ENCODE measurements around the gene OPCML.

Gene OPCML

GRCh38 chr11:132913295-132913694 is 619.0 kb downstream of the OPCML start:
- DNase-seq = no peak

- DNase-seq = no peak
Observed at GRCh38 chr11:132911186-132911585, 621.1 kb downstream of the OPCML start.

GRCh38 chr11:132910011-132910760 is 622.1 kb downstream of the OPCML start:
- no peak for DNase-seq

DNA sequence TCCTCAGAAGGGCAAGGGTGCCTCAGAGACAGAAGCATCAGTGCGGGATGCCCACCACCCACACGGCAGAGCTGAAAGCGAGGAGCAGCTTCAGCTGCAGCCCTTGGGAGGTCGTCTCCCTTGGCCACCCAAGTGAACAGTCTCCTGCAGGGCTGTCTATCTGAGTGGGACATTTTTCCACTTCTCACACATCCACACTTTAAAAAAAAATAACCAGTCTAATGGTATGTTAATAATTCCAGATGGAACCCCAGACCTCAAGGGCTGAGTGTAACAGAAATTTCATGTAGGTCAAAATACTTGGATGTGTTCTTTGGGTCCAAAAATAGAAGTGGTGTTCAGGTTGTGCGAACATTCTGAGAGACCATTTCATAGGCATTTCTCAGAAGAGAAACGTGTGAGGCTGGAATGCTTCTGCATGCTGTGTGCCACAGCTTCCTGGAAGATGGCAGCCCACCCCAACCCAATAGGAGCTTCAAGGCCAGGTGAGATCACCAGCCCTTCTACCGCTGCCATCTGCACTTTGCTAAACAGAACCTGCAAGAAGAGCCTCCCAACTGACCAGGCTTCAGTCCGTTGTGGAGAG is 623.2 kb downstream of the OPCML start:
- DNase-seq = no peak

DNA sequence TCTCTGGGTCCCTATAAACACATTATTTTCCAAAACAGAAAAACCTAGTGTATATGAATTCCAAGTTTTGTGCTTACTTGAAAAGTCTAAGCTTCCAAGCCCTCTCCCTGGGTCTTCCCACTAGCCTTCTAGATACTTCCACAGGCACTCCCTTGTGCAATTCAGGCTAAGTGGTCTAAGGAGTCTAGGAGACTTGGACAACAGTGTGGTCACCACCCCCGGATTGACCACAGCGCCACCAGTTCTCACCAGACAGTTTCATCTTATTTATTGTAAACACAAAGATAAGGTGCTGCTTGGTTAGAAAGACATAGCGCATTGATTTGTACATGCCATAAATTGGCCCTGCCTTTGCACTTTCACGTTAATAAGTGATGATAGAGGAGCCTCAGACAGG is 623.9 kb downstream of the OPCML start:
- no peak for DNase-seq

DNA sequence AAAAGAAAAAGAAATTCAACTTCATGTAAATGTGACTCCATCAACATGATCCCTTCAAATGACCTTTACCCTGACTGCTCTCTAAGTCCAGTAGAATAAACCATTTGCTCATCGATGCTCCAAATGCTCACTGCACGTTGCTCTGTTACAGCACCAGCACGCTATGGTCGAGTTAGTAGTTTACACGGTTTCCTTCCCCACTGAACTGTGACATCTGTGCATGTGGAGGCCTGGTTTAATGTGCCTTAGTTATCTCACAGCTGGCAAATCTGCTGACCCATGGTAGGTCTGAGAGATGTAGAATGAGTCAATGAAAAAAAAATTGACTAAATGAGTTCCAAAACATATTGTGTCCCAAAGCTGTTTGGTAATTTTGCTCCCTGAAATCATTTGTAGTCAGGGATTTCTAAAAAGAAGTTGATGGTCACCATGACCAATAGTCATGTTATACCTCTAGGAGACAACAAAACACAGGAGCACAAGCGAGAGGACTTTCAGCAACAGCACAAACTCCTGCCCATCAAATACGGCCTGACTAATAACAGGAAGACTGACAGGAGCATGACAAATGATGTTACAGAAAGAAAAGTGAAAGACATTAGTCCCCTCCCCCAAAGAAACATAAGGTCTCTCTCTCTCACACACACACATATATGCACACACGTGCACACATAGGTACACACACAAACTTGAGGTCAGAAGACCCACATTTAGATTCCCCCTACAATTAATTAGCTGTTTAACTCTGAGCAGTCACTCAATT is 624.5 kb downstream of the OPCML start:
- no peak for DNase-seq

GRCh38 chr11:132904607-132905006 is 627.7 kb downstream of the OPCML start:
- DNase-seq = no peak

- DNase-seq = no peak
Observed at GRCh38 chr11:132904091-132904490, 628.2 kb downstream of the OPCML start.

- DNase-seq = no peak
Observed at GRCh38 chr11:132901638-132902471, 630.4 kb downstream of the OPCML start.

DNA sequence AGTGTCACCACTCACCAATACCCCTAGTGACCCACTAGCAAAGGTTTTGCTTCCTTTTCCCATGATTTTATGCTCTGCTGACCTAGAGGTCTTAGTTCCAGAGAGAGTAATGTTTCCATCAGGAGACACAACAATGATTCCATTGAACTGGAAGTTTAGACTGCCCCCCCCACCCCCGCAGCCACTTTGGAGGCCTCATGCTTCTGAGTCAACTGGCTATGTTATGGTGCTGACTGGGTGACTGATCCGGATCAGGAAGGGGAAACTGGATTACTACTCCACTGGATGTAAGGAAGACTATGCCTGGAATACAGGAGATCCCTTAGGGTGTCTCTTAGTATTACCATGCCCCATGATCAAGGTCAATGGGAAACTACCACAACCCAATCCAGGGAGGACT is 633.6 kb downstream of the OPCML start:
- no peak for DNase-seq

- DNase-seq = no peak
Observed at GRCh38 chr11:132898021-132898420, 634.3 kb downstream of the OPCML start.

- no peak for DNase-seq
Observed at GRCh38 chr11:132895340-132895739, 637.0 kb downstream of the OPCML start.

DNA sequence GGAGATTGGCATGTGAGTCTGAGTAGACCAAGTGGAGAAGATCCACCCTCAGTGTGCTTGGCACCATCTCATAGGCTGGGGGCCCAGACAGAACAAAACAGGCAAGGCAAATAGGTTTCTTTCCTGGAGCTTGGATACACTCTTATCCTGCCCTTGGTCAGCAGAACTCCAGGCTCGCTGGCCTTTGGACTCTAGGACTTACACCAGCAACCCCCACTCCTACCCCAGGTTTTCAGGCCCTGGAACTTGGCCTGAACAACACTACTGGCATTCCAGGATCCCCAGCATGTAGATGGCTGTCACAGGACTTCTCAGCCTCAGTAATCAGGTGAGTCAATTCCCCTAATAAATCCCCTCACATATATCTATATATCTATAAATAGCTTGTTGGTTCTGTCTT is 637.7 kb downstream of the OPCML start:
- DNase-seq = no peak

DNA sequence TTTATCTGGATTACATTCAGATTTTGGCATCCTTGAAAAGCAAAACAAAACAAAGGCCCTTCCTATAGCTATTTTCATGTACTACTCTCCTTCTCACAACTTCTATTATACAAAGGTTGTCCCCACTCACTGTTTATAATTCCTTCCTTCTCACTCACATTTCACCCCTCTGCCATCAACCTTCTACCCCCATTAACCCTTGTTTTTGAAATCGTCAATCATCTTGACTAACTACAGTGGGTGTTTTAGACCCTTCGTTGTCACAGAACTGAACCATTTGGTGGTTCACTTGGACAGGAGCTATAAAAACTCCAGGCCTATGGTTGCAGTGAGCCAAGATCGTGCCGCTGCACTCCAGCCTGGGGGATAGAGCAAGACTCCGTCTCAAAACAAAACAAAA is 639.4 kb downstream of the OPCML start:
- no peak for DNase-seq

- DNase-seq = no peak
Observed at GRCh38 chr11:132888226-132888625, 644.1 kb downstream of the OPCML start.

GRCh38 chr11:132886335-132886734 is 646.0 kb downstream of the OPCML start:
- DNase-seq = no peak

DNA sequence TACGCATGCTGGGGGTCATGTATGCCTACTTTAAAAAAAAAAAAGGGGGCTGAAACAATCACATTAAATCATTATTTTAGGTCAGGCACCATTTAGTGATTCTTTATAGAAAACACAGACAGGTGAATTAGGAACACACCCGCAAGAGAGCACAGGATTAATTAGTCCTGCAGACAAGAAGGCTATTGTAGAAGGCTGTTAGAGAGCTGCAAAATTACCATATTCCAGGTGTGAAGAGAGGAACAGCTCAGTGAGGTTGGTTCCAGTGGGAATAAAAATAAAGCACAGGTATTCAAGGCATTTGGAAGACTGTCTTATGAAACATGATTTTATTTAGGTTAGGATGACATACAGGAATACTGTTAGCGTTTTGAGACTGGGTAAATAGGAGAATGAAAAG is 649.1 kb downstream of the OPCML start:
- no peak for DNase-seq

DNA sequence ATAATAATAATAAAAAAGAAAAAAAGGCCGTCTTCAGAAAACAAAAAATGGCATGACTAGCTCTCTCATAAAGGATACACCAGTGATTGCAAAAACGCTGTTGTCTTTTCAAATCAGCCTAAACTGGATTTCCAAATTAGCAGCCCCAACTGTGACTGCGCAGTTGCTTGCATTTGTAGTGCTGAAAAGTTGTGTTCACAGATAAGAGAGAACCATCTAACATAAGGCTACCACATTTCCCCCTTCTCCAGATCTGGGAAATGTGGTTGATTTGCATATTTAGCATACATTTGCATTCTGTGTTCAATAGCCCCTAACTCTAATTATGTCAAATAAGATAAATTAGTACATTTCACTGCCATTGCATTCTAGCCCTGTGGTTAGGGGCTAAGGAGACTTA is 650.7 kb downstream of the OPCML start:
- DNase-seq = no peak

DNA sequence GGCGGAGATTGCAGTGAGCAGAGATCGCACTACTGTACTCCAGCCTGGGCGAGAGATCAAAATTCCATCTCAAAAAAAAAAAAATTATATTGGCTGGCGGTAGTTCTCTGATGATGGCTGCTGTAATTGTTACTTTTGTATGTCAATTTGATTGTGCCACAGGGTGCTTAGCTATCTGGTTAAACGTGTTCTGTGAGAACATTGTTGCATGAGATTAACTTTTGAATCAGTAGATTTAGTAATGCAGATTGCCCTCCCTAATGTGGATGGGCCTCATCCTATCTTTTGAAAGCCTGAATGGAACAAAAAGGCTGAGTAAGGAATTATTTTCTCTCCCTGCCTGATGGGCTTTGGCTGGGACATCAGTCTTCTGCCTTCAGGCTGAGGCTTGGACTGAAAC is 654.2 kb downstream of the OPCML start:
- no peak for DNase-seq

GRCh38 chr11:132876705-132877104 is 655.6 kb downstream of the OPCML start:
- no peak for DNase-seq

DNA sequence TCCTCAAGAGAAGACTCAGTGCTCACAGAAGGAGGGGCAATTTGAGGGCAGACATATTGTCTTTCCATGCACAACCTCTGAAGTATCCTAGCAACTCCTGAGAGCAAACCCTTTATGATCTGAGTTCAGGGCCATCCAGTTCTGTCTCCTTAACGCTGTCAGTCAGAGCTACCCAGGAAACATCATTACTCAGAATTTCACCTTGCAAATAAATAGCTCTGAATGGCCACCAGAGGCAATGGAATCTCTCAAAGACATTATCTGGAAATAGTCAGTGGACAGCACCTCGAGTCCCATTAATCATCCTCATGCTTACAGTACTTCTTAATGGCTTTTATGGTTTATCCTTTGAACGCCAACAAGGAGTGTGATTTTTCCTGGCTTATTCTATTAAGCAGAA is 656.1 kb downstream of the OPCML start:
- DNase-seq = no peak

DNA sequence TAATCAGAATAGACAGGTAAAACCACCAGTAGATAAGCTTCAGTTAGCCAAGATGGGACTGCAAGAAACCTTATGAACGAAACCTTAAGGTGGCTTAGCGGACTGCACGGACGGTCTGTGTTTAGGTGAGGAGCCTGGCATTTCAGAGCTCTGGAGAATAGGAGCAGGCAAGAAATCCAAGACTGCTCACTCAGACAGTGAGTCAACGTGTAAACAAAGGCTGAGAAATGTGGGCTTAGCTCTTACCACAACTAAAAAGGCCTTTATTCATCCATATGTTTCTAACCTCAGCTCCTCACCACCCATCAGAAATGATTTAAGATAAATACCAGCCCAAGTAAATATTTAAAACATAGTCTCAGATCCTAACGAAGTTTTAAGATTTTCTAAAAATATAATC is 657.7 kb downstream of the OPCML start:
- no peak for DNase-seq

- no peak for DNase-seq
Observed at GRCh38 chr11:132873841-132874240, 658.5 kb downstream of the OPCML start.

All from central memory CD4-positive, alpha-beta T cell (primary cell).